Heart left ventricle (tissue), 13 donors: ENCODE measurements around the gene MEI1.

Source experiments
- POLR2A ChIP-seq, 2 donors: fragments of 450-650 bp; IDR thresholded peaks; one replicate each; pipeline ENCODE4 v1.6.1; 2017; ENCODE audit warnings: antibody characterized with exemption in 2 of 2, mild to moderate bottlenecking in 2 of 2, moderate library complexity in 2 of 2
- TF ChIP-seq, protein P1 (sequence below), 12 donors: fragments of 200-600 bp; sonication (generic) in 4 of 12; IDR thresholded peaks; one replicate each; pipeline versions ENCODE4 v1.5.0 to v1.8.0; 2018 to 2022; ENCODE audit warnings: antibody characterized with exemption in 12 of 12, mild to moderate bottlenecking in 5 of 12
- donor health status: ischemic (EF 13 %, LVEDD 7.1; RV severe dilation, severe dysfunction).
- donor health status: DM: no; HTN: yes; CAD: no.
- donor health status: DM: no; HTN: no; CAD: no.
- donor health status: ischemic (EF 25% LVEDD 6.9; RV normal size, moderate dysfunction).
- donor health status: ischemic (EF 25% LVEDD 5.7; RV mildly dilated, moderate dysfunction).
- donor health status: ischemic (EF 35%, LVEDD 5.7; RV mildly dilated, moderate dysfunction).
- donor health status: nonischemic (EF 11% LVEDD 7.7; RV severe dilation, severe dysfunction).
- donor health status: DM: yes; HTN: yes; CAD: no.
- donor health status: PGD.
- donor health status: ischemic (EF 29% LVEDD 5.4; RV normal size, mild dysfunction).
- donor health status: nonischemic (EF 23%, LVEDD 6.1; RV moderate dilation, normal function).

DNA sequence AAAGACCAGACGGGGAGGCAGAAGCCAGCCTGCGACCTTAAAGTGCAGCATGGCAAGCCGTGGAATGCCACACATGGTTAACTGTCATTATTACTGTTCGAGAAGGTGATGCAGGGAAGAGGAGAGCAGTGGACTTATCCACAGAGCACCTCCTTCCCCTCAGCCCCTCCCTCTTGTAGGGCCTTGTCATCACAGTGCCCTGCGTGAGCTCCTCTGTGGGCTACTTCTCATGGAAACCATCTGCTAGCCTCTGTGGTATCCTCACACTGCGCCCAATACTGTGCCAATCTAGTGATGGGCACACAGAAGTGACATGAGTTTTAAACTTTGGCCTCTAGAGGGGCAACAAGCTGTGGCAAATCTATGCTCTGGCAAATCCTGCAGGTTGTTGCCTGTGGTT, 83.0 kb downstream of the MEI1 start:
- TF ChIP-seq, protein P1, sequence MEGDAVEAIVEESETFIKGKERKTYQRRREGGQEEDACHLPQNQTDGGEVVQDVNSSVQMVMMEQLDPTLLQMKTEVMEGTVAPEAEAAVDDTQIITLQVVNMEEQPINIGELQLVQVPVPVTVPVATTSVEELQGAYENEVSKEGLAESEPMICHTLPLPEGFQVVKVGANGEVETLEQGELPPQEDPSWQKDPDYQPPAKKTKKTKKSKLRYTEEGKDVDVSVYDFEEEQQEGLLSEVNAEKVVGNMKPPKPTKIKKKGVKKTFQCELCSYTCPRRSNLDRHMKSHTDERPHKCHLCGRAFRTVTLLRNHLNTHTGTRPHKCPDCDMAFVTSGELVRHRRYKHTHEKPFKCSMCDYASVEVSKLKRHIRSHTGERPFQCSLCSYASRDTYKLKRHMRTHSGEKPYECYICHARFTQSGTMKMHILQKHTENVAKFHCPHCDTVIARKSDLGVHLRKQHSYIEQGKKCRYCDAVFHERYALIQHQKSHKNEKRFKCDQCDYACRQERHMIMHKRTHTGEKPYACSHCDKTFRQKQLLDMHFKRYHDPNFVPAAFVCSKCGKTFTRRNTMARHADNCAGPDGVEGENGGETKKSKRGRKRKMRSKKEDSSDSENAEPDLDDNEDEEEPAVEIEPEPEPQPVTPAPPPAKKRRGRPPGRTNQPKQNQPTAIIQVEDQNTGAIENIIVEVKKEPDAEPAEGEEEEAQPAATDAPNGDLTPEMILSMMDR (IDR thresholded peaks at IDR 0.05) = no peak
- no peak for TF ChIP-seq POLR2A (IDR thresholded peaks at IDR 0.05)
